AG04449 (cell line): ENCODE data around the gene GAGE10.

Experiments
- CTCF ChIA-PET: fragments of 350-600 bp; formaldehyde crosslinking; extraction: SDS; loops from one replicate; lab custom pipeline; 2021; ENCODE audit warnings: antibody characterized with exemption; lab: Yijun Ruan, JAX
- POLR2A ChIA-PET: fragments of 400-600, 350-600 bp; formaldehyde crosslinking; extraction: SDS; loops from one replicate; lab custom pipeline; 2020; ENCODE audit warnings: antibody characterized with exemption, inconsistent platforms; lab: Yijun Ruan, JAX
- DNase-seq: peaks from one replicate; pipeline ENCODE4 v3.0.0-alpha.2; 2010; ENCODE audit warnings: low read depth, low spot score
- H3K4me3 ChIP-seq: 2 replicates; pipeline ENCODE4 v1.5.1; 2011; ENCODE audit warnings: low read depth, mild to moderate bottlenecking, control low read depth, low read length
- CTCF ChIP-seq: IDR thresholded peaks from one replicate; pipeline ENCODE4 v1.5.1; 2011; ENCODE audit warnings: mild to moderate bottlenecking, moderate library complexity, low read length, control low read depth, inconsistent platforms; ENCODE audit not compliant: insufficient read depth; ENCODE audit errors: missing control alignments

Gene GAGE10, protein sequence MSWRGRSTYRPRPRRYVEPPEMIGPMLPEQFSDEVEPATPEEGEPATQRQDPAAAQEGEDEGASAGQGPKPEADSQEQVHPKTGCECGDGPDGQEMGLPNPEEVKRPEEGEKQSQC

DNA sequence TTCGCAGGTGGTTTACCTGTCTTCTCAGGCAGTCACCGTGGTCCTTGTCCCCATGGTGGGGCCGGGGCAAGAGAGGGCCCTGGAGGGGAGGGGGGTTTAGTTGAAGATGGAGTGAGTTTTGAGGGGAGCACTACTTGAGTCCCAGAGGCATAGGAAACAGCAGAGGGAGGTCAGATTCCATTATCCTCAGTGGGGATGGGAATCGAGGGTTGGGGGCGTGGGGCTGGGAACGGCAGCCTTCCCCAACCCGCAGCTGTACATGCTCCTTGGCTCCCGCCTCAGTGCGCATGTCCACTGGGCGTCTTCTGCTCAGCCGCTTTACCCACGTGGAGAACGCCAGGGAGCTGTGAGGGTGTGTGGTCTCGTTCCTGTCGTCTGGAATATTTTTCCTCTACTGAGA lies at the start of gene GAGE10:
Gene GAGE10 (plus strand): TSS at position 301 of the 400 bp plus-strand sequence. CDS start 1,214 bp downstream, outside the sequence.
- POLR2A ChIA-PET, result no interaction called here
- CTCF ChIA-PET, result no interaction called here
- no peak for TF ChIP-seq CTCF
- no peak for DNase-seq
- no peak within 1 kb of the TSS for H3K4me3 ChIP-seq

DNA sequence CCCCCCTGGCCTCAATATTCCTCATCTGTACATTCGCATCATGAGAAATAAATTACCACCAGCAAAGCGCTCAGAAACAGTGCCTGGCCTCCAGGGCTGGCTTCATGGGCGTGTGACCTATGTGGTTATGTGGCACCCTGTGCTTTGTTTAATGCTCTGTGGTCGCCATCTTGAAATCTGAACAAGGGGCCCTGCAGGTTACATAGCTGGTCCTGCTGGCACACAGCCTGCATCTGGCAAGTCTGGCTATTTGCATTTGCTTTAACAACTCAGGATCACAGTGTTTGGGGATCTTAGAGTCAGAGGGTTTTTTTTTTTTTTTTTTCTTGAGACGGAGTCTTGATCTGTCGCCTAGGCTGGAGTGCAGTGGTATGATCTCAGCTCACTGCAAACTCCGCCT lies 48.8 kb upstream of the GAGE10 start:
- DNase-seq, result no peak
- ChIA-PET CTCF (no interaction called here), POLR2A (no interaction called here)
- TF ChIP-seq CTCF, result no peak
- H3K4me3 ChIP-seq, result no peak overlapping the region

DNA sequence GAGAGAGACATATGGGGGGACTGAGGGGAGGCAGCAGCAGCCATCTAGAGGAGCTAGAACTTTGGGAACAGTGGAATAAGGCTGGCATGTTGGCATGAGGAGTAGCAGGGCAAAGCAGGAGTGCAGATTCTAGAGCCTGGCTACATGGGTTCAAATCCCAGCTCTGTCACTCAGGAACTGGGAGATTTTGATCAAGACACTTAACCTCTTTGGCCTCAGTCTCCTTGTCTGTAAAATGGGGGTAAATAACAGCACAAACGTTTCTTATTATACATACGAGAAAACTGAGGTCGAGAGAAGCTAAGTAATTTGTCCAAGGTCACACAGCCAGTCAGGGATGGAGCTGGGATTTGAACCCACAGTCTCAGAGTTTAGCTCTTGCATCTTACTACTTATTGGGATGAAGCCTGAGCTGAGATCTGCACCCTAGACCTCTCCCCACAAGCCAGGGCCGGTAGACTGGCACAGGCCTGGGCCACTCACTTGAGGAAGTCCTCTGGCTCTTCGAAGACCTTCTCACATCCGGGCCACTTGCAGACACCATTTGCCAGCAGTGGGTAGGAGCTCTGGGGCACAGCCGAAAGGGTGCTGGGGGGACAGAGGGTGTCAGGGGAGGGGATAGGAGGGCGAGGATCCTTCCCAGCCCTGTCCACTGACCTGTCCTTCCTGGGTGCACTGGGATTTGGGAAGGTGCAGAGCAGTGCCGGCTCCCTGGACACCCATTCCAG lies 47.0 kb upstream of the GAGE10 start:
- DNase-seq, result no peak
- ChIA-PET CTCF (no interaction called here), POLR2A (no interaction called here)
- H3K4me3 ChIP-seq, result no peak overlapping the region
- no peak for TF ChIP-seq CTCF

DNA sequence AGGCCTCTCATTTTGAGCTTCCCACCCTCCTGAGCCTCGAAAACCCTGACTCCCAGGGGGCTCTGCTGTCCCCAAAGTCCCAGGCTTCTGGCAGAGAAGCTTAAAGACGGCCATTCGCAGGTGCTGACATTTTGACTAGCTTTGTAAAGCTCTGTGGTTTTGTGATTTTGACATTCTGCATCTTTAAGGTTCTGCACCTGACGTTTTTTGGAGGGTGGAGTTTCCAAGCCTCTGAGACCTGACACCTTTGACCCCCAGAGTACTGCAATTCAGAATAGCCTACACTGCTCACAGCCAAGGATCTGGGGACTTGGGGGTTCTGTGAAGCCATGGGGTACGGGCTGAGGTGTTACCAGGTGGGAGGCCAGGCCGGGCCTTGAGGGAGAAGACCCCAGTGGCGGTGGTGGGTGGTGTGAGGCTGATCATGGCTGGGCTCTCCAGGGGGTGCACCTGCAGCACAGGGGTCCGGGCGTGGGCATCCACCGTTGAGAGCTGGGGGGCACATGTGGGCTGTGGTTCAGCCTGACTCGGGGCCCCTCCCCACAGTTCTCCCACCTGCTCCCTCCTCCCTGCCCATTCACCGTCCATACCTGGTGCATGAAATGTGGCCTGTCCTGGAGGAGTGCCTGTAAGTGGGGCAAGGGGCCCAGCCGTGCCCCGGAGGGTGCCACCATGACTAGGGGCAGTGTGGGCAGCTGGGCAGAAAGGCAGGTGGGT lies 46.2 kb upstream of the GAGE10 start:
- ChIA-PET POLR2A (no interaction called here), CTCF (no interaction called here)
- no peak for TF ChIP-seq CTCF
- H3K4me3 ChIP-seq, result no peak overlapping the region
- DNase-seq, result no peak

DNA sequence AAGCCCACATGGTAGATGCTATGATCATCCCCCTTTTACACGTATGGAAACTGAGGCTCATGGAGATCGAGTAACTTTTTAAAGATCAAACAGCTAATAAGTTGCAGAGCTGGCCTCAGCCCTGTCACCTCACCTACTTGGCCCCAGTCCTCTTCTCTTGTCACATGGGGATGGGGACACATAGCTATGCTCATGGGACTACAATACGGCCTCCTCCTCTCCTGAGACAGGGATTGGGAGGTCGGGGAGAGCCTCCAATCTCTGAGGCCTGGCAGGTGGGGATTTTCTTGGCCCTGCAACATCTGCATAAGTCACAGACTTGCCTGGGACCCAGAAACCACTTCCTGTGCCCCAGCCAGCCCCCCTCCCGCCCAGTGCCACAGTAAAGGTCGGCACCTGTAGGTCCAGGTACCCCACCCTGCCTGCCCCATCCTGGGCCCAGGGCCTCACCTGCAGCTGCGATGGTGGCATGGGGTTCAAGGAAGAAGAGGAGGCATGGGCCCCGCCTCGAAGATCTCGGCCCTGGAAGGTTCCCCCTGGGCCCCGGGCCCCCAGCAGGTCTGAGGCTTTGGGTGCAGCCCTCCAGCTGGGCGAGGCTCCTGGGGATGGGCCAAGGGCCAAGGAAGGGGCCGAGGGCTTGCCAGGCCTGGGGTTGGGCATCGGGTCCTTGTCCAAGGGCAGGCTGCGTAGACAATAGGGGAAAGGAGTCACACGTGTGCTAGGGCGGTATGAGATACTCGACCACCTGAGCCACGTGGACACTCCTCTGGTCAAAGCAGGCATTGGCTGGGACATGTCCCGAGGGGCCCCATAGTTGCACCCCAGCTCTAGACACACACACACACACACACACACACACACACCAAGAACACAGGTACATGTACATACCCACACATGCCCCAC lies 45.3 kb upstream of the GAGE10 start:
- CTCF ChIA-PET, result interaction anchor here (0.9 kb wide), 1 partner anchor 65 kb away, joined by 3 read pairs; no protein-coding TSS in a partner anchor
- no peak for DNase-seq
- no peak for TF ChIP-seq CTCF
- POLR2A ChIA-PET, result no interaction called here
- H3K4me3 ChIP-seq, result no peak overlapping the region

GRCh38 chrX:49258749-49259124 lies 44.7 kb upstream of the GAGE10 start:
- POLR2A ChIA-PET, result no interaction called here
- TF ChIP-seq CTCF, result no peak
- no peak overlapping the region for H3K4me3 ChIP-seq
- DNase-seq, result no peak
- CTCF ChIA-PET, result interaction anchor here (0.9 kb wide), 1 partner anchor 66 kb away, joined by 3 read pairs; no protein-coding TSS in a partner anchor
